ENCODE measurements around the gene DUOXA2.

DNA sequence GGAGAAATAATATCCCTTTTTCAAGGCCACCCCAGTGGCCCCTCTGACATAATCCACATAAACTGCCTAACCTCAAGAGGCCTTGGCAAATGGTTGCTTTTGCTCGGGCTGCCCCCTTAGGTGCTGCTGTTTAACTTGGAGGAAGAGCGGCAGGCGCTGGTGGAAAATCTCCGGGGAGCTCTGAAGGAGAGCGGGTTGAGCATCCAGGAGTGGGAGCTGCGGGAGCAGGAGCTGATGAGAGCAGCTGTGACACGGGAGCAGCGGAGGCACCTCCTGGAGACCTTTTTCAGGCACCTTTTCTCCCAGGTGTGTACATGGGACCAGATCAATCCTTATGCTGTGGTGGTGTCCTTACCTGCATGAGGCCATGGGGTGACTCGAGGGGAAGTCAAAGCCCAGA lies 30.6 kb downstream of the DUOXA2 start:
- TF ChIP-seq, protein P1, sequence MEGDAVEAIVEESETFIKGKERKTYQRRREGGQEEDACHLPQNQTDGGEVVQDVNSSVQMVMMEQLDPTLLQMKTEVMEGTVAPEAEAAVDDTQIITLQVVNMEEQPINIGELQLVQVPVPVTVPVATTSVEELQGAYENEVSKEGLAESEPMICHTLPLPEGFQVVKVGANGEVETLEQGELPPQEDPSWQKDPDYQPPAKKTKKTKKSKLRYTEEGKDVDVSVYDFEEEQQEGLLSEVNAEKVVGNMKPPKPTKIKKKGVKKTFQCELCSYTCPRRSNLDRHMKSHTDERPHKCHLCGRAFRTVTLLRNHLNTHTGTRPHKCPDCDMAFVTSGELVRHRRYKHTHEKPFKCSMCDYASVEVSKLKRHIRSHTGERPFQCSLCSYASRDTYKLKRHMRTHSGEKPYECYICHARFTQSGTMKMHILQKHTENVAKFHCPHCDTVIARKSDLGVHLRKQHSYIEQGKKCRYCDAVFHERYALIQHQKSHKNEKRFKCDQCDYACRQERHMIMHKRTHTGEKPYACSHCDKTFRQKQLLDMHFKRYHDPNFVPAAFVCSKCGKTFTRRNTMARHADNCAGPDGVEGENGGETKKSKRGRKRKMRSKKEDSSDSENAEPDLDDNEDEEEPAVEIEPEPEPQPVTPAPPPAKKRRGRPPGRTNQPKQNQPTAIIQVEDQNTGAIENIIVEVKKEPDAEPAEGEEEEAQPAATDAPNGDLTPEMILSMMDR (conservative IDR thresholded peaks at IDR 0.05 in 1 of 2, IDR thresholded peaks at IDR 0.05 in 1 of 2; ENCODE audit: low read depth in 1 of 2, low read length in 2 of 2): no peak
- TF ChIP-seq EZH2 (IDR thresholded peaks at IDR 0.05; ENCODE audit: low read length, missing control alignments): no peak
